Right atrium auricular region (tissue), 2 donors: Measurements from ENCODE around the gene FBXO36. TPM values are rescaled to one million over a fixed set of nuclear protein-coding genes. Genes with fewer than 3 reads are reported as not detected.

Source experiments
- DNase-seq: peaks from one replicate; pipeline ENCODE4 v3.0.0-alpha.2; 2019; ENCODE audit warnings: low spot score
- H3K27ac ChIP-seq, 2 donors: fragments of 200-600 bp; sonication (generic); 1 replicate in 1 of 2; 2 replicates in 1 of 2; pipeline ENCODE4 v1.5.1; 2016 to 2019
- H3K27me3 ChIP-seq, 2 donors: fragments of 200-600 bp; sonication (generic); one replicate each; pipeline versions ENCODE4 v1.5.1 to v1.6.0; 2017 to 2019
- H3K36me3 ChIP-seq: fragments of 200-600 bp; sonication (generic); one replicate; pipeline ENCODE4 v1.5.1; 2016
- H3K4me1 ChIP-seq, 2 donors: fragments of 200-600 bp; sonication (generic); one replicate each; pipeline versions ENCODE4 v1.5.1 to v1.6.0; 2017 to 2019
- H3K4me3 ChIP-seq, 2 donors: fragments of 200-600 bp; sonication (generic); 1 replicate in 1 of 2; 2 replicates in 1 of 2; pipeline ENCODE4 v1.5.1; 2017 to 2019; ENCODE audit warnings: mild to moderate bottlenecking in 1 of 2, moderate library complexity in 1 of 2
- H3K9me3 ChIP-seq, 2 donors: fragments of 200-600 bp; sonication (generic); one replicate each; pipeline ENCODE4 v1.5.1; 2019
- CTCF ChIP-seq, 2 donors: fragments of 200-600 bp; sonication (generic); IDR thresholded peaks; one replicate each; pipeline ENCODE4 v1.5.1; 2019; ENCODE audit warnings: antibody characterized with exemption in 2 of 2
- total RNA-seq, 2 donors: library from RNA; depleted of rRNA; stranded (reverse); fragments of >200 nt; gene quantifications; one replicate each; pipeline ENCODE4 v1.1.0, GENCODE V29; 2016

Gene FBXO36
- total RNA-seq, 2 donors from 2014 or later: 0.98 to 1.3 TPM

DNA sequence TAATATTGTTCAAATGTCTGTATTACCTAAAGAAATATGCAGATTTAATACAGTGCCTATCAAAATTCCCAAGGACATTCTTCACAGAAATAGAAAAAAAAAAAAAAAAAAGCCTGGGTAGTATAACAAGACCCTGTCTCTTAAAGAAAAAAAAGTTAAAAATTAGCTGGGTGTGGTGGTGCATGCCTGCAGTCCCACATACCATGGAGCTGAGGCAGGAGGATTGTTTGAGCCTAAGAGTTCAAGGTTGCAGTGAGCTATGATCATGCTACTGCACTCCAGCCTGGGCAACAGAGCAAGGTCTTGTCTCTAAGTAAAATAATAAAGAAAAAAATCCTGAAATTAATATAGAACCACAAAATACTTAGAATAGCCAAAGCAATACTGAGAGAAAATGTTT lies 94.5 kb downstream of the FBXO36 start:
- Histone ChIP-seq H3K27ac (no peak overlapping the region), H3K9me3 (peaks cover 0 to 3% of the 10 kb centered on the region in 2 donors), H3K27me3 (no peaks in the 10 kb centered on the region), H3K4me3 (no peak overlapping the region), H3K36me3 (no peaks in the 10 kb centered on the region), H3K4me1 (no peaks in the 10 kb centered on the region)
- DNase-seq: no peak
- no peak for TF ChIP-seq CTCF (IDR thresholded peaks at IDR 0.05)

DNA sequence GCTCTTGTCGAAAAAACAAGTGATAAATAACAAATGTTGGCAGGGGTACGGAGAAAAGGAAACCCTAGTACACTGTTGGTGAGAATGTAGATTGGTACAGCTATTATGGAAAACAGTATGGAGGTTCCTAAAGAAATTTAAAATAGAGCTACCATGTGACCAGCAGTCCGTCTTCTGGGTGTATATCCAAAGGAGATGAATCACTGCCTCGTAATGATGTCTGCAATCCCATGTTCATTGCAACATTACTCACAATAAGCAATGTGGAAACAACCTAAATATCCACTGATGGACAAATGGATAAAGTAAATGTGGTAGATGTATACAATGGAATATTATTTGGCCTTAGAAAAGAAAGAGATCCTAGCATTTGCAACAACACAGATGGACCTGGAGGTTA lies 95.8 kb downstream of the FBXO36 start:
- Histone ChIP-seq H3K4me3 (no peak overlapping the region), H3K4me1 (no peaks in the 10 kb centered on the region), H3K27me3 (no peaks in the 10 kb centered on the region), H3K36me3 (no peaks in the 10 kb centered on the region), H3K9me3 (peaks cover 0 to 3% of the 10 kb centered on the region in 2 donors), H3K27ac (no peak overlapping the region)
- no peak for DNase-seq
- no peak for TF ChIP-seq CTCF (IDR thresholded peaks at IDR 0.05)

DNA sequence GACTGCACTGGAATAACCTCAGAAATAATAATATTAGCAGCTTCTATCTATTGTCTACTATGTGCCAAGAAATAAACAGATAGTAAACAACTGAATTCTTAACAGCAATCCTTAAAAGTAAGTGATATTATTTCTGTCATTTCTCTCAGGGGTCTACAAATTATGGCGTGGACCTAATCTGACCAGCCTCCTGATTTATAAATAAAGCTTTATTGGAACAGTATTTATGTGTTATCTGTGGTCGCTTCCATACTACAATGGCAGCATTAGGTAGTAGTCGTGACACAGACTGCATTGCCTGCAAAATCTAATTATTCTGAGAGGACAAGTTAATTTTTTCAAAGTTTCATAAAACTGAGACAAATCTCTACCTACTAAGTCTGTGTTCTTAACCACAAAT lies 97.4 kb downstream of the FBXO36 start:
- H3K36me3 ChIP-seq: no peaks in the 10 kb centered on the region
- H3K4me3 ChIP-seq: no peak overlapping the region
- H3K27ac ChIP-seq: no peak overlapping the region
- H3K4me1 ChIP-seq: no peaks in the 10 kb centered on the region
- H3K9me3 ChIP-seq: peaks cover 0 to 3% of the 10 kb centered on the region in 2 donors
- no peak for DNase-seq
- no peak for TF ChIP-seq CTCF (IDR thresholded peaks at IDR 0.05)
- no peaks in the 10 kb centered on the region for H3K27me3 ChIP-seq

DNA sequence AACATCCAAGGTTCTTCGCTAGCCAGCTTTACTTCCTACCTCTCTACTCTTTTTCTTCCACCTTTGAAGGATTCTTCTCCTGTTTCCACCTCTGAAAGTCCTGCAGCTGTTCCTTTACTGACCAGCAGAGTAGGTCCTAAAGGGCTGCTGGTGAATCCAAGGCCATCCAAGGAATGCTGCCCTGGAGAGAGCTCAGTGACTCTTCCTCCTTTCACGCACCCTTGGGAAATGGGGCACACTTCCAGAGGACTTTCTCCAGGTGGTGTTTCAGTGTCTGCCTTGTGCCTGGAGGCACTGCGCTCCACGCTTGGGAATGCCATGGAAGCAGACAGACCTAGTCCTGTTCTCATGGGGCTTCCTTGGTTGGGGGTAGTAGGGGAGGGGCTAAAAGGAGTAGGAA lies 101.0 kb downstream of the FBXO36 start:
- Histone ChIP-seq H3K4me3 (no peak overlapping the region), H3K27me3 (no peaks in the 10 kb centered on the region), H3K4me1 (no peaks in the 10 kb centered on the region), H3K36me3 (no peaks in the 10 kb centered on the region), H3K27ac (no peak overlapping the region), H3K9me3 (no peaks in the 10 kb centered on the region)
- no peak for TF ChIP-seq CTCF (IDR thresholded peaks at IDR 0.05)
- no peak for DNase-seq

DNA sequence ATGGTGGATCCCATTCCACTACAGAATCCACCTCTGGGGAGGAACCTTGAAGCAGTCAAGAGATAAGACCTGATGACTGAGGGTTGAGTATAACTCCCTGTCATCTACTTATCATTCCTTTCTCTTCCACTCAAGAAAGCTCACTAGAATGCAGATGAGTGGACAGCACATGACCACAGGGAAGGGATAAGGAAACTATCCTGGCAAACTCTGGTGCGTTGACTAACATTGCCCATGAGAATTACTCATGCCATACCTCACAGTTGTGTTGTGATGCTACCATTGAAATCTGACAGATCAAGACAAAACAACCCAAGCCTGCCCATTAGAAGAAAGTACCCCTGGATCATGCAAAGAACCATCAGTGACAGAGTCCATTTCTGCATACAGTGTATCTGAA lies 119.9 kb downstream of the FBXO36 start:
- Histone ChIP-seq H3K4me1 (no peaks in the 10 kb centered on the region), H3K36me3 (no peaks in the 10 kb centered on the region), H3K9me3 (no peaks in the 10 kb centered on the region), H3K4me3 (no peak overlapping the region), H3K27ac (no peak overlapping the region), H3K27me3 (no peaks in the 10 kb centered on the region)
- TF ChIP-seq CTCF (IDR thresholded peaks at IDR 0.05): no peak
- DNase-seq: no peak

DNA sequence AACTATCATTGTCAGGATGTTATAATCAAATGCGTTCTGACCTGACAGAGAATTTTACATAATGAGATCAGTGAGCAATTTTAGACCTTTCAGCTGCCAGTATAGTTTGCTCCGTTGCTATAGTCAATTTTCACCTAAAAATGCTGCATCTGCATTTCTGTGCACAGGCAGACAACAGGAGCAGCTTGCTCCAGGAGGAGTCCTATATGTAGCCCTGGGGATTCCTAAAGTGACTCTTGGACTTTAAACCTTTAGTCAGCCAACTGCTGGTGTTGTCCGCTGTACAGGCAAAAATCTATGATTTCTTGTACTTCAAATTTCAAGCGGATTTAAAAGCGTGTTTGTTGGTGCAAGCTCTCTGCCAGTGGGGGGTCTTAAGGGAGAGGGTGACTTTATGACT lies 120.7 kb downstream of the FBXO36 start:
- no peaks in the 10 kb centered on the region for H3K27me3 ChIP-seq
- no peak for TF ChIP-seq CTCF (IDR thresholded peaks at IDR 0.05)

More for the DNA sequence above, 120.7 kb downstream of the FBXO36 start:
- H3K4me1 ChIP-seq: no peaks in the 10 kb centered on the region
- no peaks in the 10 kb centered on the region for H3K9me3 ChIP-seq
- H3K36me3 ChIP-seq: no peaks in the 10 kb centered on the region
- no peak overlapping the region for H3K27ac ChIP-seq
- H3K4me3 ChIP-seq: no peak overlapping the region
- DNase-seq: no peak
